ENCODE measurements around the gene DENND1A. TPM values are rescaled to one million over a fixed set of nuclear protein-coding genes. Genes with fewer than 3 reads are reported as not detected.

The DENND1A gene
- polyA plus RNA-seq, 2 donors = 4.6 to 4.8 TPM

- Histone ChIP-seq H3K4me1 (ENCODE audit: control insufficient read depth in 2 of 2, insufficient read depth in 2 of 2, low read length in 1 of 2) (peaks cover 9 to 16% of the 10 kb centered on the region in 2 donors), H3K27ac (ENCODE audit: low read depth in 2 of 2, low read length in 1 of 2) (no peak overlapping the region), H3K4me3 (ENCODE audit: low read depth in 1 of 2, low read length in 2 of 2) (no peak overlapping the region), H3K27me3 (ENCODE audit: control insufficient read depth in 1 of 2, insufficient read depth in 2 of 2, low read length in 2 of 2) (no peaks in the 10 kb centered on the region), H3K9me3 (ENCODE audit: control insufficient read depth in 2 of 2, insufficient read depth in 1 of 2, low read depth in 1 of 2, low read length in 1 of 2) (peaks cover 0 to 2% of the 10 kb centered on the region in 2 donors), H3K36me3 (ENCODE audit: control insufficient read depth in 2 of 2, insufficient read depth in 2 of 2, low read length in 1 of 2) (no peaks in the 10 kb centered on the region)
- 7 to 9% methylated on average over 37 to 60 of the region's 60 CpGs for WGBS, 2 donors
These were observed 556.4 kb downstream of the DENND1A start for GRCh38 chr9:123373447-123373923.

GRCh38 chr9:123372766-123373446 lies 557.0 kb downstream of the DENND1A start:
- Histone ChIP-seq H3K4me3 (ENCODE audit: low read depth in 1 of 2, low read length in 2 of 2) (no peak overlapping the region), H3K27ac (ENCODE audit: low read depth in 2 of 2, low read length in 1 of 2) (no peak overlapping the region), H3K36me3 (ENCODE audit: control insufficient read depth in 2 of 2, insufficient read depth in 2 of 2, low read length in 1 of 2) (no peaks in the 10 kb centered on the region), H3K9me3 (ENCODE audit: control insufficient read depth in 2 of 2, insufficient read depth in 1 of 2, low read depth in 1 of 2, low read length in 1 of 2) (peaks cover 0 to 2% of the 10 kb centered on the region in 2 donors), H3K4me1 (ENCODE audit: control insufficient read depth in 2 of 2, insufficient read depth in 2 of 2, low read length in 1 of 2) (peaks cover 9 to 16% of the 10 kb centered on the region in 2 donors), H3K27me3 (ENCODE audit: control insufficient read depth in 1 of 2, insufficient read depth in 2 of 2, low read length in 2 of 2) (no peaks in the 10 kb centered on the region)
- 16 to 25% methylated on average over 40 to 58 of the region's 58 CpGs for WGBS, 2 donors

GRCh38 chr9:123371805-123372590 lies 557.9 kb downstream of the DENND1A start:
- no peak overlapping the region for H3K4me3 ChIP-seq (ENCODE audit: low read depth in 1 of 2, low read length in 2 of 2)
- H3K27ac ChIP-seq (ENCODE audit: low read depth in 2 of 2, low read length in 1 of 2) = no peak overlapping the region
- no peaks in the 10 kb centered on the region for H3K27me3 ChIP-seq (ENCODE audit: control insufficient read depth in 1 of 2, insufficient read depth in 2 of 2, low read length in 2 of 2)
- H3K9me3 ChIP-seq (ENCODE audit: control insufficient read depth in 2 of 2, insufficient read depth in 1 of 2, low read depth in 1 of 2, low read length in 1 of 2) = peaks cover 0 to 2% of the 10 kb centered on the region in 2 donors
- H3K36me3 ChIP-seq (ENCODE audit: control insufficient read depth in 2 of 2, insufficient read depth in 2 of 2, low read length in 1 of 2) = no peaks in the 10 kb centered on the region
- peaks cover 9 to 14% of the 10 kb centered on the region in 2 donors for H3K4me1 ChIP-seq (ENCODE audit: control insufficient read depth in 2 of 2, insufficient read depth in 2 of 2, low read length in 1 of 2)
- 77 to 86% methylated on average over 14 of the region's 14 CpGs for WGBS, 2 donors

GRCh38 chr9:123371228-123371584 lies 558.7 kb downstream of the DENND1A start:
- Histone ChIP-seq H3K4me3 (ENCODE audit: low read depth in 1 of 2, low read length in 2 of 2) (no peak overlapping the region), H3K36me3 (ENCODE audit: control insufficient read depth in 2 of 2, insufficient read depth in 2 of 2, low read length in 1 of 2) (no peaks in the 10 kb centered on the region), H3K27me3 (ENCODE audit: control insufficient read depth in 1 of 2, insufficient read depth in 2 of 2, low read length in 2 of 2) (no peaks in the 10 kb centered on the region), H3K27ac (ENCODE audit: low read depth in 2 of 2, low read length in 1 of 2) (no peak overlapping the region), H3K4me1 (ENCODE audit: control insufficient read depth in 2 of 2, insufficient read depth in 2 of 2, low read length in 1 of 2) (peaks cover 9 to 14% of the 10 kb centered on the region in 2 donors), H3K9me3 (ENCODE audit: control insufficient read depth in 2 of 2, insufficient read depth in 1 of 2, low read depth in 1 of 2, low read length in 1 of 2) (peaks cover 0 to 2% of the 10 kb centered on the region in 2 donors)
- WGBS, 2 donors = 80 to 82% methylated on average over 18 of the region's 18 CpGs

GRCh38 chr9:123370526-123371227 lies 559.2 kb downstream of the DENND1A start:
- H3K27ac ChIP-seq (ENCODE audit: low read depth in 2 of 2, low read length in 1 of 2) = no peak overlapping the region
- no peaks in the 10 kb centered on the region for H3K27me3 ChIP-seq (ENCODE audit: control insufficient read depth in 1 of 2, insufficient read depth in 2 of 2, low read length in 2 of 2)
- peaks cover 9 to 12% of the 10 kb centered on the region in 2 donors for H3K4me1 ChIP-seq (ENCODE audit: control insufficient read depth in 2 of 2, insufficient read depth in 2 of 2, low read length in 1 of 2)
- H3K4me3 ChIP-seq (ENCODE audit: low read depth in 1 of 2, low read length in 2 of 2) = no peak overlapping the region
- H3K9me3 ChIP-seq (ENCODE audit: control insufficient read depth in 2 of 2, insufficient read depth in 1 of 2, low read depth in 1 of 2, low read length in 1 of 2) = peaks cover 0 to 2% of the 10 kb centered on the region in 2 donors
- no peaks in the 10 kb centered on the region for H3K36me3 ChIP-seq (ENCODE audit: control insufficient read depth in 2 of 2, insufficient read depth in 2 of 2, low read length in 1 of 2)
- 81 to 82% methylated on average over 29 of the region's 29 CpGs for WGBS, 2 donors

GRCh38 chr9:123370108-123370507 lies 559.8 kb downstream of the DENND1A start:
- H3K4me1 ChIP-seq (ENCODE audit: control insufficient read depth in 2 of 2, insufficient read depth in 2 of 2, low read length in 1 of 2) = peaks cover 9 to 10% of the 10 kb centered on the region in 2 donors
- H3K36me3 ChIP-seq (ENCODE audit: control insufficient read depth in 2 of 2, insufficient read depth in 2 of 2, low read length in 1 of 2) = no peaks in the 10 kb centered on the region
- 87 to 91% methylated on average over 13 of the region's 13 CpGs for WGBS, 2 donors
- no peak overlapping the region for H3K4me3 ChIP-seq (ENCODE audit: low read depth in 1 of 2, low read length in 2 of 2)
- H3K9me3 ChIP-seq (ENCODE audit: control insufficient read depth in 2 of 2, insufficient read depth in 1 of 2, low read depth in 1 of 2, low read length in 1 of 2) = peaks cover 0 to 2% of the 10 kb centered on the region in 2 donors
- H3K27ac ChIP-seq (ENCODE audit: low read depth in 2 of 2, low read length in 1 of 2) = no peak overlapping the region
- no peaks in the 10 kb centered on the region for H3K27me3 ChIP-seq (ENCODE audit: control insufficient read depth in 1 of 2, insufficient read depth in 2 of 2, low read length in 2 of 2)

- Histone ChIP-seq H3K36me3 (ENCODE audit: control insufficient read depth in 2 of 2, insufficient read depth in 2 of 2, low read length in 1 of 2) (no peaks in the 10 kb centered on the region), H3K4me3 (ENCODE audit: low read depth in 1 of 2, low read length in 2 of 2) (no peak overlapping the region), H3K27ac (ENCODE audit: low read depth in 2 of 2, low read length in 1 of 2) (no peak overlapping the region), H3K4me1 (ENCODE audit: control insufficient read depth in 2 of 2, insufficient read depth in 2 of 2, low read length in 1 of 2) (peaks cover 9 to 10% of the 10 kb centered on the region in 2 donors), H3K9me3 (ENCODE audit: control insufficient read depth in 2 of 2, insufficient read depth in 1 of 2, low read depth in 1 of 2, low read length in 1 of 2) (peaks cover 0 to 2% of the 10 kb centered on the region in 2 donors), H3K27me3 (ENCODE audit: control insufficient read depth in 1 of 2, insufficient read depth in 2 of 2, low read length in 2 of 2) (no peaks in the 10 kb centered on the region)
- 84 to 88% methylated on average over 3 of the region's 3 CpGs for WGBS, 2 donors
These were observed 560.6 kb downstream of the DENND1A start for GRCh38 chr9:123369296-123369695.

- peaks cover 8% of the 10 kb centered on the region in 2 donors for H3K4me1 ChIP-seq (ENCODE audit: control insufficient read depth in 2 of 2, insufficient read depth in 2 of 2, low read length in 1 of 2)
- 82% methylated on average over 6 of the region's 6 CpGs for whole genome bisulfite sequencing, 2 donors
- peaks cover 0 to 2% of the 10 kb centered on the region in 2 donors for H3K9me3 ChIP-seq (ENCODE audit: control insufficient read depth in 2 of 2, insufficient read depth in 1 of 2, low read depth in 1 of 2, low read length in 1 of 2)
- no peak overlapping the region for H3K4me3 ChIP-seq (ENCODE audit: low read depth in 1 of 2, low read length in 2 of 2)
- H3K27ac ChIP-seq (ENCODE audit: low read depth in 2 of 2, low read length in 1 of 2) = no peak overlapping the region
- H3K27me3 ChIP-seq (ENCODE audit: control insufficient read depth in 1 of 2, insufficient read depth in 2 of 2, low read length in 2 of 2) = no peaks in the 10 kb centered on the region
- H3K36me3 ChIP-seq (ENCODE audit: control insufficient read depth in 2 of 2, insufficient read depth in 2 of 2, low read length in 1 of 2) = no peaks in the 10 kb centered on the region
These were observed 561.3 kb downstream of the DENND1A start for GRCh38 chr9:123368536-123369153.

- Histone ChIP-seq H3K27me3 (ENCODE audit: control insufficient read depth in 1 of 2, insufficient read depth in 2 of 2, low read length in 2 of 2) (no peaks in the 10 kb centered on the region), H3K27ac (ENCODE audit: low read depth in 2 of 2, low read length in 1 of 2) (no peak overlapping the region), H3K9me3 (ENCODE audit: control insufficient read depth in 2 of 2, insufficient read depth in 1 of 2, low read depth in 1 of 2, low read length in 1 of 2) (peaks cover 0 to 2% of the 10 kb centered on the region in 2 donors), H3K4me1 (ENCODE audit: control insufficient read depth in 2 of 2, insufficient read depth in 2 of 2, low read length in 1 of 2) (peaks cover 1 to 2% of the 10 kb centered on the region in 2 donors), H3K36me3 (ENCODE audit: control insufficient read depth in 2 of 2, insufficient read depth in 2 of 2, low read length in 1 of 2) (no peaks in the 10 kb centered on the region), H3K4me3 (ENCODE audit: low read depth in 1 of 2, low read length in 2 of 2) (no peak overlapping the region)
- 64 to 71% methylated on average over 9 to 10 of the region's 10 CpGs for WGBS, 2 donors
These were observed 561.9 kb downstream of the DENND1A start for GRCh38 chr9:123368023-123368422.

All from esophagus (tissue), 2 donors.